ENCODE measurements around the gene TMPRSS12. TPM values are rescaled to one million over a fixed set of nuclear protein-coding genes. Genes with fewer than 3 reads are reported as not detected.

TMPRSS12 gene
- total RNA-seq, 1 experiment from 2014 or later, result not detected

DNA sequence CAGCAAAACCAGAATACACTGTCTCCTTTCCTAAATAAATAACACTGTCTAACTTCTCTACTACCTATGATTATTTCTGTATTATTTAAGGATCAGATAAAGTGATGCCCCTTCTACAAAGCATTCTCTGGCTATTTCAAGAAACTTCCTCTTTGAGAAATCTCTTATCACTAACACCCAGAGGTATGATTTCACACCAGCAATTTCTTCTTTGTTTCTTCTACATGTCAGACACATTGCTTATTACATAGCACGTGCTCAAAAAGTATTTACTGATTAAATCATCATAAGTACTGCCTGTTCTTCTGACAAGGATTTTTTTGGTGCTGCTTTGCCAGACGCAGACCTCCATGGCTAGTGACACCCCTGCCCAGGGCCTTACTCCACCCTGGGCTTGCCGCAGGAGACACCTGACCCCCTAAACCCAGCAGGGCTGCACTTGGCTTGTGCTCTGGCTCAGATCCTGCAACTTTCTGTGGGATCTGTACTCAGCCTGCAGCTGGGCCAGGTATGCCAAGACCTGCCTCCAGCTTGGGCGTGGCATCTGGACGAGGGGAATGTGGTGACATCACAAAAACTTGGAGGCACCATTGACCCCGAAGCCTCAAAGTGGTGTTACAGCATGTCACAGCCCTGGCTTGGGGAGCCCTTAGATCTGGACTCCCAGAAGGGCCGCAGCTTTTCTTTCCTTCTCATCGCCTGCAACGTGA, 94.2 kb downstream of the TMPRSS12 start:
- H3K4me1 Mint-ChIP-seq (ENCODE audit: insufficient read depth, unreplicated experiment), result peaks cover 33% of the 10 kb centered on the region
- ChIA-PET POLR2A (interaction anchor here (3.2 kb wide), 1 partner anchor 12 kb away, joined by 27 read pairs; a partner anchor contains a TSS), CTCF (interaction anchor here (1.2 kb wide), 1 partner anchor 48 kb away, joined by 3 read pairs; no protein-coding TSS in a partner anchor)
- peak overlapping the region; percentile 20 for H3K27ac Mint-ChIP-seq (ENCODE audit: low read depth, unreplicated experiment)
- no peaks in the 10 kb centered on the region for H3K9me3 Mint-ChIP-seq (ENCODE audit: unreplicated experiment)
- TF ChIP-seq, protein P1, sequence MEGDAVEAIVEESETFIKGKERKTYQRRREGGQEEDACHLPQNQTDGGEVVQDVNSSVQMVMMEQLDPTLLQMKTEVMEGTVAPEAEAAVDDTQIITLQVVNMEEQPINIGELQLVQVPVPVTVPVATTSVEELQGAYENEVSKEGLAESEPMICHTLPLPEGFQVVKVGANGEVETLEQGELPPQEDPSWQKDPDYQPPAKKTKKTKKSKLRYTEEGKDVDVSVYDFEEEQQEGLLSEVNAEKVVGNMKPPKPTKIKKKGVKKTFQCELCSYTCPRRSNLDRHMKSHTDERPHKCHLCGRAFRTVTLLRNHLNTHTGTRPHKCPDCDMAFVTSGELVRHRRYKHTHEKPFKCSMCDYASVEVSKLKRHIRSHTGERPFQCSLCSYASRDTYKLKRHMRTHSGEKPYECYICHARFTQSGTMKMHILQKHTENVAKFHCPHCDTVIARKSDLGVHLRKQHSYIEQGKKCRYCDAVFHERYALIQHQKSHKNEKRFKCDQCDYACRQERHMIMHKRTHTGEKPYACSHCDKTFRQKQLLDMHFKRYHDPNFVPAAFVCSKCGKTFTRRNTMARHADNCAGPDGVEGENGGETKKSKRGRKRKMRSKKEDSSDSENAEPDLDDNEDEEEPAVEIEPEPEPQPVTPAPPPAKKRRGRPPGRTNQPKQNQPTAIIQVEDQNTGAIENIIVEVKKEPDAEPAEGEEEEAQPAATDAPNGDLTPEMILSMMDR (IDR thresholded peaks at IDR 0.05; ENCODE audit: unreplicated experiment), result no peak
- peaks cover 9% of the 10 kb centered on the region for H3K36me3 Mint-ChIP-seq (ENCODE audit: insufficient read depth, unreplicated experiment)
- no peak for DNase-seq (ENCODE audit: unreplicated experiment)
- BruUV-seq (replicated peaks), result no TSS peak
- no peaks in the 10 kb centered on the region for H3K27me3 Mint-ChIP-seq (ENCODE audit: insufficient read depth, unreplicated experiment)
- no peak overlapping the region for H3K4me3 Mint-ChIP-seq (ENCODE audit: unreplicated experiment)
- intact Hi-C loops (cut with micrococcal nuclease), result no loop called here

Other genes with a start within 250 kb of the TMPRSS12 start
- 73.1 and 87.2 TPM in 2 replicates for gene ATF1, start 78.8 kb upstream of the TMPRSS12 start, total RNA-seq (2022)
- not detected in 2 replicates for gene HIGD1C, start 109.6 kb downstream of the TMPRSS12 start, total RNA-seq (2022)
- gene SLC11A2, start 183.5 kb downstream of the TMPRSS12 start, total RNA-seq (2022), result 45.6 and 60.9 TPM in 2 replicates
- 60.5 and 65.8 TPM in 2 replicates for gene LETMD1, start 205.4 kb downstream of the TMPRSS12 start, total RNA-seq (2022)
- gene CSRNP2, start 240.7 kb downstream of the TMPRSS12 start, total RNA-seq (2022), result 41.4 and 46.3 TPM in 2 replicates